Stimulated activated naive CD8-positive, alpha-beta T cell treated with anti-CD3 and anti-CD28 coated beads, Interleukin-15, amount 100 ng/mL, for 72 hours (primary cell): ENCODE measurements around the gene PSMC3IP.
A peak's percentile ranks its signal among the peaks of the same experiment; 100 is the strongest.
"Not testable (repeated sequence)": the region's sequence is repeated elsewhere in the genome, so short reads cannot be mapped to it uniquely, and the experiment has no call there.

Experiments
- ATAC-seq: fragments of 150-1000 bp; cut with Tn5 transposase; 2 replicates; pipeline ENCODE4 v1.10.0; 2021; ENCODE audit warnings: mild to moderate bottlenecking, moderate library complexity
- DNase-seq, 2 donors: peaks; one replicate each; pipeline ENCODE4 v3.0.0; 2021 to 2022
- H3K27ac Mint-ChIP-seq, 2 donors: one replicate each; pipeline ENCODE4 v1.8.0; 2022; ENCODE audit warnings: mild to moderate bottlenecking in 2 of 2, mixed read lengths in 2 of 2, moderate library complexity in 2 of 2
- H3K27me3 Mint-ChIP-seq: one replicate; pipeline ENCODE4 v1.8.0; 2022; ENCODE audit warnings: mixed read lengths
- H3K4me1 Mint-ChIP-seq: one replicate; pipeline ENCODE4 v1.8.0; 2022; ENCODE audit warnings: mild to moderate bottlenecking, mixed read lengths
- H3K4me3 Mint-ChIP-seq, 2 donors: one replicate each; pipeline ENCODE4 v1.8.0; 2022; ENCODE audit warnings: mild to moderate bottlenecking in 2 of 2, mixed read lengths in 2 of 2, moderate library complexity in 1 of 2
- H3K9me3 Mint-ChIP-seq, 2 donors: one replicate each; pipeline ENCODE4 v1.8.0; 2022; ENCODE audit warnings: mixed read lengths in 2 of 2

PSMC3IP gene

GRCh38 chr17:42541041-42541833 lies 36.3 kb downstream of the PSMC3IP start:
- Mint-ChIP-seq H3K9me3 (no peaks in the 10 kb centered on the region), H3K4me3 (peak overlapping the region; percentile 48 to 67), H3K27me3 (no peaks in the 10 kb centered on the region), H3K27ac (peak overlapping the region in 1 of 2 donors; percentile 90), H3K4me1 (peaks cover 61% of the 10 kb centered on the region)
- ATAC-seq: peak; percentile 74
- peak in 1 of 2 donors; percentile 56 for DNase-seq

DNA sequence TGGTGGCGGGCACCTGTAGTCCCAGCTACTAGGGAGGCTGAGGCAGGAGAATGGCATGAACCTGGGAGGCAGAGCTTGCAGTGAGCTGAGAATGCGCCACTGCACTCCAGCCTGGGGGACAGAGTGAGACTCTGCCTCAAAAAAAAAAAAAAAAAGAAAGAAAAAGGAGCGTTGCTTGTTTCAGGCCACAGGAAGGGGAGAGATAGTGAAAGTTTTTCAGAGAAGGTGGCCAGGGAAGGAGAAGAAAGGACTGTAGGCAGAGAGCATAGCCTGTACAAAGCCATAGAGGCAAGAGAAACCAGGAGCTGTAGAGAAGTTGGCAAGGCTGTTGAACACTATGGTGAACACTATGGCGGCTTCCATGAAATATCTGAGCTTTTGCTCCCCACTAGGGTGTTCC lies 37.0 kb downstream of the PSMC3IP start:
- ATAC-seq, DNase-seq, H3K27me3 Mint-ChIP-seq, H3K9me3 Mint-ChIP-seq: not testable (repeated sequence)
- Mint-ChIP-seq H3K27ac (peak overlapping the region in 1 of 2 donors; percentile 38), H3K4me3 (peak overlapping the region; percentile 48 to 67), H3K4me1 (peaks cover 65% of the 10 kb centered on the region)

GRCh38 chr17:42538482-42538881 lies 39.0 kb downstream of the PSMC3IP start:
- Mint-ChIP-seq H3K9me3 (no peaks in the 10 kb centered on the region), H3K27me3 (peaks cover 4% of the 10 kb centered on the region), H3K4me1 (peaks cover 68% of the 10 kb centered on the region), H3K27ac (no peak overlapping the region), H3K4me3 (no peak overlapping the region)
- ATAC-seq (no peak), DNase-seq (no peak)

GRCh38 chr17:42537826-42538451 lies 39.6 kb downstream of the PSMC3IP start:
- Mint-ChIP-seq H3K9me3 (no peaks in the 10 kb centered on the region), H3K27ac (no peak overlapping the region), H3K4me1 (peaks cover 63% of the 10 kb centered on the region), H3K4me3 (peak overlapping the region; percentile 70 to 92), H3K27me3 (peaks cover 9% of the 10 kb centered on the region)
- ATAC-seq: no peak
- DNase-seq: no peak

DNA sequence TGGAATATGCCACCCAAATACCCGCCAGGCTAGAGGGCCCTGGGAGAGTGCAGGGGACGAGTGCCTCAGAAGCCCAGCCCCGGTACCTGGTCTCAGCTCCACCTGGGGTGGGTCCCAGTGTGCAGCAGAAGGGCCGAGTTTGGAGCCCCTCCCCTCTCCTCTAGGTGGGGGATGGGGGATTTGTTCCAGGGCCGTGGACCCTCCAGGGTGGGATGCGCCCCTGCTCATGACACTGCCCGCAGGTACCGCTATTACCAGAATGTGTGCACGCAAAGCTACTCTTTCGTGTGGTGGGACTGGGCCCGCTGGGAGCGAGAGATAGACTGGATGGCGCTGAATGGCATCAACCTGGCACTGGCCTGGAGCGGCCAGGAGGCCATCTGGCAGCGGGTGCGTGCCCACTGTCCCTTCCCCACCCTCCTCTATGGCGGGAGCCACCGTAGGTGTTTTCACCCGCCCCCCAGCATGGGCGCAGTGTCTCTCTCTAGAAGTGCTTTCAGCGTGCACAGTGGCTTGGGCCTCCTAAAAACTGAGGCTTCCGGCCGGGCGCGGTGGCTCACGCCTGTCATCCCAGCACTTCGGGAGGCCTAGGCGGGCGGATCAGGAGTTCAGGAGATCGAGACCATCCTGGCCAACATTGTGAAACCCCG lies 40.2 kb downstream of the PSMC3IP start:
- ATAC-seq (no peak), DNase-seq (no peak)
- Mint-ChIP-seq H3K9me3 (no peaks in the 10 kb centered on the region), H3K4me3 (peak overlapping the region; percentile 90 to 92), H3K27me3 (peaks cover 9% of the 10 kb centered on the region), H3K4me1 (peaks cover 59% of the 10 kb centered on the region), H3K27ac (no peak overlapping the region)

- peak; percentile 78 for ATAC-seq
- H3K4me1 Mint-ChIP-seq: peaks cover 59% of the 10 kb centered on the region
- H3K27me3 Mint-ChIP-seq: peaks cover 9% of the 10 kb centered on the region
- H3K27ac Mint-ChIP-seq: peak overlapping the region; percentile 65 to 90
- H3K9me3 Mint-ChIP-seq: no peaks in the 10 kb centered on the region
- DNase-seq: peak; percentile 66 to 78
- peak overlapping the region; percentile 90 to 92 for H3K4me3 Mint-ChIP-seq
Observed at GRCh38 chr17:42536372-42537155, 41.0 kb downstream of the PSMC3IP start.

- Mint-ChIP-seq H3K9me3 (no peaks in the 10 kb centered on the region), H3K27ac (peak within 1 kb of the TSS; percentile 65 to 90), H3K27me3 (peaks cover 9% of the 10 kb centered on the region), H3K4me3 (peak within 1 kb of the TSS; percentile 92), H3K4me1 (peaks cover 59% of the 10 kb centered on the region)
- DNase-seq (peak; percentile 83 to 88), ATAC-seq (peak; percentile 93)
Observed at GRCh38 chr17:42536048-42536371, 41.5 kb downstream of the PSMC3IP start, which contains the start of gene NAGLU. TSS of gene NAGLU (plus strand) at chr17:42536241. CDS start at chr17:42536273, 32 bp downstream.

DNA sequence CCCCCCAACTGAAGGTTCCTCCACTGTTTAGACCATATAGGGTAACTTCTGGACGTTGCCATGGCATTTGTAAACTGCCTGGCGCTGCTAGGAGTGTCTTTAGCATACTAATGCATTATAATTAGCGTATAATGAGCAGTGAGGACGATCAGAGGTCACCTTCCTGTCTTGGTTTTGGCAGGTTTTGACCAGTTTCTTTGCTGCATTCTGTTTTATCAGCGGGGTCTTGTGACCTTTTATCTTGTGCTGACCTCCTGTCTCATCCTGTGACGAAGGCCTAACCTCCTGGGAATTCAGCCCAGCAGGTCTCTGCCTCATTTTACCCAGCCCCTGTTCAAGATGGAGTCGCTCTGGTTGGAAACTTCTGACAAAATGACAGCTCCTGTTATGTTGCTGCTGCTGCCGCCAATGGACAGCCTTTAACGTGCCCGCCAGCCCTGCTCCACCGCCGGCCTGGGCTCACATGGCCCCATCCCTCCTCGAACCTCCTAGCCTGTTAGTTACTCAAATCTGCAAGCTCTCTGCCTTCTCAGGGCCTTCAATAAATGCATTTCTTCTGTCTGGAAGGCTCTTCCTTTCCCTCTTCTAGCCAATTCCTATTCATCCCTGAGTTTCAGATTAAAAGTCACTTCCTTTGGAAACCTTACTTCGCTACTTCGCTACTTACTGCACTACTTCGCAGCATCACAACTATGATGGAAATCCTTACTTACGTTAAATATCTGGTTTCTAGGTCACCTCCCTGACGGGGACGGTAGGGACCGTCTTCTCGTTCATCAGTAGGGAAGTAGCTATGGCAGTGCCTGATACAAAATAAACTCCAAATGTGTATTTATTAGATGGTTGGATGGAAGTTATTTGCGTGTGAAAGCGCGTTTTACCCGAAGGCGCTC lies 42.1 kb downstream of the PSMC3IP start:
- peak overlapping the region; percentile 8 to 88 for H3K27ac Mint-ChIP-seq
- peaks cover 9% of the 10 kb centered on the region for H3K27me3 Mint-ChIP-seq
- peaks cover 59% of the 10 kb centered on the region for H3K4me1 Mint-ChIP-seq
- no peaks in the 10 kb centered on the region for H3K9me3 Mint-ChIP-seq
- DNase-seq (no peak), ATAC-seq (peak; percentile 26)
- peak overlapping the region; percentile 66 to 92 for H3K4me3 Mint-ChIP-seq

GRCh38 chr17:42531455-42532354 lies 45.8 kb downstream of the PSMC3IP start:
- no peaks in the 10 kb centered on the region for H3K9me3 Mint-ChIP-seq
- ATAC-seq (peak; percentile 26), DNase-seq (peak; percentile 56 to 57)
- H3K4me1 Mint-ChIP-seq: peaks cover 58% of the 10 kb centered on the region
- H3K27me3 Mint-ChIP-seq: peaks cover 9% of the 10 kb centered on the region
- peak overlapping the region; percentile 82 for H3K4me3 Mint-ChIP-seq
- H3K27ac Mint-ChIP-seq: peak overlapping the region in 1 of 2 donors; percentile 68

- peak overlapping the region in 1 of 2 donors; percentile 82 for H3K4me3 Mint-ChIP-seq
- ATAC-seq (no peak), DNase-seq (no peak)
- H3K4me1 Mint-ChIP-seq: peaks cover 55% of the 10 kb centered on the region
- no peaks in the 10 kb centered on the region for H3K9me3 Mint-ChIP-seq
- H3K27me3 Mint-ChIP-seq: peaks cover 9% of the 10 kb centered on the region
- no peak overlapping the region for H3K27ac Mint-ChIP-seq
Observed at GRCh38 chr17:42530952-42531454, 46.5 kb downstream of the PSMC3IP start.

GRCh38 chr17:42529061-42529460 lies 48.5 kb downstream of the PSMC3IP start:
- Mint-ChIP-seq H3K4me3 (peak overlapping the region in 1 of 2 donors; percentile 51), H3K27ac (no peak overlapping the region), H3K9me3 (no peaks in the 10 kb centered on the region), H3K27me3 (peaks cover 9% of the 10 kb centered on the region), H3K4me1 (peaks cover 52% of the 10 kb centered on the region)
- no peak for ATAC-seq
- DNase-seq: no peak

GRCh38 chr17:42527932-42528331 lies 49.6 kb downstream of the PSMC3IP start:
- no peak for DNase-seq
- Mint-ChIP-seq H3K4me3 (no peak overlapping the region), H3K9me3 (no peaks in the 10 kb centered on the region), H3K4me1 (peaks cover 56% of the 10 kb centered on the region), H3K27ac (no peak overlapping the region), H3K27me3 (no peaks in the 10 kb centered on the region)
- no peak for ATAC-seq

GRCh38 chr17:42526031-42526444 lies 51.5 kb downstream of the PSMC3IP start:
- Mint-ChIP-seq H3K4me1 (peaks cover 46% of the 10 kb centered on the region), H3K27ac (no peak overlapping the region), H3K4me3 (no peak overlapping the region), H3K27me3 (peaks cover 9% of the 10 kb centered on the region), H3K9me3 (no peaks in the 10 kb centered on the region)
- ATAC-seq: no peak
- DNase-seq: no peak
